Choroid plexus epithelial cell (primary cell): ENCODE measurements around the gene TIGAR.

Experiments
- DNase-seq: peaks from one replicate; pipeline ENCODE4 v3.0.0-alpha.2; 2010; ENCODE audit warnings: low read depth
- H3K4me3 ChIP-seq: 2 replicates; pipeline ENCODE4 v1.5.1; 2011; ENCODE audit warnings: low read depth, mild to moderate bottlenecking, control low read depth, low read length, moderate library complexity
- CTCF ChIP-seq: conservative IDR thresholded peaks from 2 replicates; pipeline ENCODE4 v1.5.1; 2011; ENCODE audit warnings: low read depth, mild to moderate bottlenecking, control low read depth, inconsistent platforms, low read length, moderate library complexity

Gene TIGAR

GRCh38 chr12:4378772-4379171, 57.8 kb downstream of the TIGAR start:
- no peak for TF ChIP-seq CTCF
- no peak overlapping the region for H3K4me3 ChIP-seq

GRCh38 chr12:4379405-4379804, 58.4 kb downstream of the TIGAR start, which contains the start of gene FGF23:
FGF23 (minus strand) TSS chr12:4379712; CDS start chr12:4379582, 130 bp downstream.
- no peak for TF ChIP-seq CTCF
- DNase-seq = peak; percentile 36
- no peak within 1 kb of the TSS for H3K4me3 ChIP-seq

More at GRCh38 chr12:4378772-4379171, 57.8 kb downstream of the TIGAR start:
- DNase-seq = no peak

GRCh38 chr12:4380332-4380731, 59.3 kb downstream of the TIGAR start:
- DNase-seq = no peak
- no peak for TF ChIP-seq CTCF
- H3K4me3 ChIP-seq = no peak overlapping the region

- no peak for DNase-seq
- no peak overlapping the region for H3K4me3 ChIP-seq
- no peak for TF ChIP-seq CTCF
These were observed 62.4 kb downstream of the TIGAR start for GRCh38 chr12:4383304-4383865.

GRCh38 chr12:4386801-4387200, 65.8 kb downstream of the TIGAR start:
- no peak for DNase-seq
- no peak for TF ChIP-seq CTCF
- no peak overlapping the region for H3K4me3 ChIP-seq

- no peak for TF ChIP-seq CTCF
- no peak overlapping the region for H3K4me3 ChIP-seq
- no peak for DNase-seq
These were observed 66.6 kb downstream of the TIGAR start for GRCh38 chr12:4387607-4388006.

- H3K4me3 ChIP-seq = no peak overlapping the region
- no peak for TF ChIP-seq CTCF
- no peak for DNase-seq
These were observed 67.0 kb downstream of the TIGAR start for GRCh38 chr12:4388032-4388431.
